ENCODE results near the gene MAD2L2. TPM values are rescaled to one million over a fixed set of nuclear protein-coding genes. Genes with fewer than 3 reads are reported as not detected.

The MAD2L2 gene
- total and polyA plus RNA-seq, 9 of the 15 experiments (the other 6 are each of a cell fraction or from before 2014, with no cell fraction given): 12.4 to 286 (median 143) TPM

DNA sequence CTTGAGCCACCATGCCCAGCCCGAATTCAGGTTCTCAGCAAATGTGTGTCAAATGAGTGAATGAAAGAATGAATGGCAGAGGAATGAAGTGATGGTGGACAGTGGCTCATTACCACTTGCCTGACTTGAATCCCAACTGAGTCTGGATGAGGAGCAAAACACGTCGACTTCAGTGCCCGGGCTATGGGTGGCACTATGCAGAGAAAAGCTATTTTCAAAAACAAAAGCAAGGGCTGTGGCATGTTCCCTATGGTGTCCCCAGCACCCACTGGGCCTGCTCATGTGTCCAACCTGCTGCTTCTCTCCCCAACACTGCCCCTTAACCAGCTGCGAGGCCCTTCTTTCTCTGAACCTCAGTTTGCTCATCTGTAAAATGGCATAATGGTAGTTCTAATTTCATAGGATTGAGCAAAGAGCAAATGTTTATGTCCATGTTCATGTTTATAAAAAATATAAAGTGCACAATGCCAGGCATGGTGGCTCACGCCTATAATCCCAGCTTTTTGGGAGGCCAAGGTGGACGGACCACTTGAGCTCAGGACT, 4.3 kb upstream of the MAD2L2 start (continued):
- TF ChIP-seq NFYB (IDR thresholded peaks at IDR 0.05; ENCODE audit: extremely low read depth, insufficient read length) (no peak), FOSL1 (tag; conservative IDR thresholded peaks at IDR 0.05) (no peak), ZNF280B (CRISPR knock-in tag; IDR thresholded peaks at IDR 0.05) (no peak), POLR2AphosphoS5 (IDR thresholded peaks at IDR 0.05; ENCODE audit: control insufficient read depth, insufficient read depth, low read depth, low read length) (no peak), BCOR (IDR thresholded peaks at IDR 0.05) (peak; percentile 89), KAT8 (IDR thresholded peaks at IDR 0.05; ENCODE audit: low read depth) (no peak), ZC3H11A (IDR thresholded peaks at IDR 0.05; ENCODE audit: low read depth, low read length) (no peak), HMGXB4 (CRISPR knock-in tag; IDR thresholded peaks at IDR 0.05) (no peak), GATA2 (CRISPR knock-in tag; IDR thresholded peaks at IDR 0.05) (no peak), RBM25 (IDR thresholded peaks at IDR 0.05; ENCODE audit: low read depth, low read length, severe bottlenecking) (peak; percentile 93), PTBP1 (IDR thresholded peaks at IDR 0.05; ENCODE audit: low read depth, low read length) (no peak), CHD4 (IDR thresholded peaks at IDR 0.05; ENCODE audit: insufficient read depth, insufficient replicate concordance, low read depth, low read length, poor library complexity, severe bottlenecking) (peak; percentile 47), LCOR (CRISPR knock-in tag; IDR thresholded peaks at IDR 0.05) (no peak), GABPB1 (CRISPR knock-in tag; IDR thresholded peaks at IDR 0.05) (no peak), HNRNPLL (IDR thresholded peaks at IDR 0.05; ENCODE audit: low read depth, low read length, poor library complexity, severe bottlenecking) (no peak), HNRNPH1 (optimal IDR thresholded peaks at IDR 0.05; ENCODE audit: low read depth, low read length) (no peak), PRMT5 (CRISPR knock-in tag; IDR thresholded peaks at IDR 0.05) (no peak), MEF2D (tag; conservative IDR thresholded peaks at IDR 0.05; ENCODE audit: low read depth) (no peak), PRPF4 (IDR thresholded peaks at IDR 0.05; ENCODE audit: insufficient read depth, low read depth, low read length, poor library complexity, severe bottlenecking) (no peak)
- TF ChIP-seq, protein P1, sequence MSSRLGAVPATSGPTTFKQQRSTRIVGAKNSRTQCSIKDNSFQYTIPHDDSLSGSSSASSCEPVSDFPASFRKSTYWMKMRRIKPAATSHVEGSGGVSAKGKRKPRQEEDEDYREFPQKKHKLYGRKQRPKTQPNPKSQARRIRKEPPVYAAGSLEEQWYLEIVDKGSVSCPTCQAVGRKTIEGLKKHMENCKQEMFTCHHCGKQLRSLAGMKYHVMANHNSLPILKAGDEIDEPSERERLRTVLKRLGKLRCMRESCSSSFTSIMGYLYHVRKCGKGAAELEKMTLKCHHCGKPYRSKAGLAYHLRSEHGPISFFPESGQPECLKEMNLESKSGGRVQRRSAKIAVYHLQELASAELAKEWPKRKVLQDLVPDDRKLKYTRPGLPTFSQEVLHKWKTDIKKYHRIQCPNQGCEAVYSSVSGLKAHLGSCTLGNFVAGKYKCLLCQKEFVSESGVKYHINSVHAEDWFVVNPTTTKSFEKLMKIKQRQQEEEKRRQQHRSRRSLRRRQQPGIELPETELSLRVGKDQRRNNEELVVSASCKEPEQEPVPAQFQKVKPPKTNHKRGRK (tag; IDR thresholded peaks at IDR 0.05): no peak
- TF ChIP-seq, protein P2, sequence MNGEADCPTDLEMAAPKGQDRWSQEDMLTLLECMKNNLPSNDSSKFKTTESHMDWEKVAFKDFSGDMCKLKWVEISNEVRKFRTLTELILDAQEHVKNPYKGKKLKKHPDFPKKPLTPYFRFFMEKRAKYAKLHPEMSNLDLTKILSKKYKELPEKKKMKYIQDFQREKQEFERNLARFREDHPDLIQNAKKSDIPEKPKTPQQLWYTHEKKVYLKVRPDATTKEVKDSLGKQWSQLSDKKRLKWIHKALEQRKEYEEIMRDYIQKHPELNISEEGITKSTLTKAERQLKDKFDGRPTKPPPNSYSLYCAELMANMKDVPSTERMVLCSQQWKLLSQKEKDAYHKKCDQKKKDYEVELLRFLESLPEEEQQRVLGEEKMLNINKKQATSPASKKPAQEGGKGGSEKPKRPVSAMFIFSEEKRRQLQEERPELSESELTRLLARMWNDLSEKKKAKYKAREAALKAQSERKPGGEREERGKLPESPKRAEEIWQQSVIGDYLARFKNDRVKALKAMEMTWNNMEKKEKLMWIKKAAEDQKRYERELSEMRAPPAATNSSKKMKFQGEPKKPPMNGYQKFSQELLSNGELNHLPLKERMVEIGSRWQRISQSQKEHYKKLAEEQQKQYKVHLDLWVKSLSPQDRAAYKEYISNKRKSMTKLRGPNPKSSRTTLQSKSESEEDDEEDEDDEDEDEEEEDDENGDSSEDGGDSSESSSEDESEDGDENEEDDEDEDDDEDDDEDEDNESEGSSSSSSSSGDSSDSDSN (IDR thresholded peaks at IDR 0.05; ENCODE audit: borderline replicate concordance in 1 of 2, low read depth in 2 of 2, low read length in 2 of 2): no peak
